ENCODE data around the gene DLGAP4.

Gene DLGAP4

DNA sequence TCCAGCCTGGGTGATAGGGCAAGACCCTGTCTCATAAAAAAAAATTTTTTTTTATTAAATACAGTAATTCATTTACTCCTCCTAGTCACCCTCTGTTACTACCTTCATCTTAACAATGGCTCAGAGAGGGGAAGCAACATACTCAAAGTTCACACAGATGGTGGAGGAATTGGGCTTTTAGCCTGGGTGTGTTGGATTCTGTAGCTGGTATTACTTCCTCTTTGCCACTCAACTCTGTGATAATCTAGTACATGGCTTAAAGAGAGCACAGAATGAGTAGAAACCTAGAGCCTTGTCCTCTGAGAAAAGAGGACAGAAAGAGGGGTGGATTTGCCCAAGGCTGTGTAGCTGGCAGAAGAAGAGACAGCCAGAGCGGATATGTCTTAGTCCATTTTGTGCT is 96.6 kb downstream of the DLGAP4 start:
- no peak for DNase-seq (ENCODE audit: low read depth, low spot score)
- TF ChIP-seq, protein P1, sequence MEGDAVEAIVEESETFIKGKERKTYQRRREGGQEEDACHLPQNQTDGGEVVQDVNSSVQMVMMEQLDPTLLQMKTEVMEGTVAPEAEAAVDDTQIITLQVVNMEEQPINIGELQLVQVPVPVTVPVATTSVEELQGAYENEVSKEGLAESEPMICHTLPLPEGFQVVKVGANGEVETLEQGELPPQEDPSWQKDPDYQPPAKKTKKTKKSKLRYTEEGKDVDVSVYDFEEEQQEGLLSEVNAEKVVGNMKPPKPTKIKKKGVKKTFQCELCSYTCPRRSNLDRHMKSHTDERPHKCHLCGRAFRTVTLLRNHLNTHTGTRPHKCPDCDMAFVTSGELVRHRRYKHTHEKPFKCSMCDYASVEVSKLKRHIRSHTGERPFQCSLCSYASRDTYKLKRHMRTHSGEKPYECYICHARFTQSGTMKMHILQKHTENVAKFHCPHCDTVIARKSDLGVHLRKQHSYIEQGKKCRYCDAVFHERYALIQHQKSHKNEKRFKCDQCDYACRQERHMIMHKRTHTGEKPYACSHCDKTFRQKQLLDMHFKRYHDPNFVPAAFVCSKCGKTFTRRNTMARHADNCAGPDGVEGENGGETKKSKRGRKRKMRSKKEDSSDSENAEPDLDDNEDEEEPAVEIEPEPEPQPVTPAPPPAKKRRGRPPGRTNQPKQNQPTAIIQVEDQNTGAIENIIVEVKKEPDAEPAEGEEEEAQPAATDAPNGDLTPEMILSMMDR (IDR thresholded peaks at IDR 0.05; ENCODE audit: low read depth, low read length) = no peak
- no peak overlapping the region for H3K4me3 ChIP-seq (ENCODE audit: low read depth, low read length)
- in situ Hi-C loops (cut with HindIII; ENCODE audit: low sequenced_read_pairs) = no loop called here

DNA sequence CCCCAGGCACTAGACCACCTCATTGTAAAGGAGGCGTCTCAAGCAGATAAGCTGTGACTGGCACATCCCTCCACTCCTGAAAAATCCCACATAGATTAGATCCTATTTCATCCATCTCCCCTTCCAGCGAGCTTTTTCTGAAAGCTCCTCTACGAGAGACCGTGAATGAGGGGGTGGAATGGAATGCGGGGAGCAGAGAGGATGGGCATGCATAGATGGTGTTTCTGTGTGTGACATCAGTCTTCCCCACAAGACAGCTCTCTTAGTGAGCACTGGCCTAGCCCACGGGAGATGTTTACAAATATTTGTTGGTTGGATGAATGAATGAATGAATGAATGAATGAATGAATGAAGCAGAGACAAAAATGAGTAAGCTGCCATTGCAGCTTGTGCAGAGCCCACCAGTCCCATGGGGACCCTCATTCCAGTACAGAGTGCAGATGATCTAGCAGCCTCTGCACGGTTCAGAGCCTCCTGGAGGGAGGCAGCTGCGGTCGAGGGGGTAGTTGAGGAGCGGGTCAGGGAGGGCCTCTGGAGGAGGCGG is 98.4 kb downstream of the DLGAP4 start:
- DNase-seq (ENCODE audit: low read depth, low spot score) = no peak
- H3K4me3 ChIP-seq (ENCODE audit: low read depth, low read length) = no peak overlapping the region
- TF ChIP-seq, protein P1 (IDR thresholded peaks at IDR 0.05; ENCODE audit: low read depth, low read length) = no peak
- in situ Hi-C loops (cut with HindIII; ENCODE audit: low sequenced_read_pairs) = no loop called here

DNA sequence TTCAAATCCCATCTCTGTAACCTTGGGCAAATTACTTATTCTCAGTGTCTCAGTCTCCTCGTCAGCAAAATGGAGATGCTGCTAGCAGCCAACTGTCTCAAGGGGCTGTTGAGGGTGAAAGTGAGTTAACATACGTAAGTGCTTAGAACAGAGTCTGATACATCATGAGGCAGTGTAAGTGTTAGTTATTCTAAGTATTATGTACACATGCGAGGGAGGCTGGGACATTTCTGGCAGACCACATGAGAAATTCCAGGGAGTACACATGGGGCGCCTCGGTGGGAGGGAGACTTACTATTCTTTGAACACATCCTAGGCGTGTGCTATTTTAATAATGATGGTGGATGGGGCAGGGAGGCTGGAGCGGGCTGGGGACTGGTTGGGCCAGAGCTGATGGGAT is 99.1 kb downstream of the DLGAP4 start:
- no peak overlapping the region for H3K4me3 ChIP-seq (ENCODE audit: low read depth, low read length)
- in situ Hi-C loops (cut with HindIII; ENCODE audit: low sequenced_read_pairs) = no loop called here
- TF ChIP-seq, protein P1 (IDR thresholded peaks at IDR 0.05; ENCODE audit: low read depth, low read length) = no peak
- DNase-seq (ENCODE audit: low read depth, low spot score) = no peak

DNA sequence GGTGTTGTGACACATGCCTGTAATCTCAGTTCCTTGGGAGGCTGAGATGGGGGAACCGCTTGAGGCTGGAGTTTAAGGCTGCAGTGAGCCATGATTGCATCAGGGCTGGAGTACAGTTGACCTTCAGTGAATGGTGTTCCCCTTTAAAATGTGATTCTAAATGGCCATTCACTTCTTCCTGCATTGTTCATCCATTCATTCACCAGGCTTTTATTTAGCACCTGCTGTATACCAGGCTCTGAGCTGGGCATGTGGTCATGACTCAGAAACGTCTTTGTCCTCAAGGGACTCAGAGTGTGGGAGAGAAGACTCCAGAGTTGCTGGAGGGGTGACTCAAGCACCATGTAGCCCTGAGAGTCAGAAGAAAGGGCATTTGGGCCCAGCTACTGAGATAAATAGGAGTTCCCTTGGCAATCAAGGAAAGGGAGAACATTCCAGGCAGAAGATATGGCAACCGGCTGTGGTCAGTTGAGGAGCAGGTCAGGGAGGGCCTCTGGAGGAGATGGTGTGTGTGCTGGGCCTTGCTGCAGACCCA is 101.1 kb downstream of the DLGAP4 start:
- no peak for DNase-seq (ENCODE audit: low read depth, low spot score)
- in situ Hi-C loops (cut with HindIII; ENCODE audit: low sequenced_read_pairs) = no loop called here
- H3K4me3 ChIP-seq (ENCODE audit: low read depth, low read length) = no peak overlapping the region
- TF ChIP-seq, protein P1 (IDR thresholded peaks at IDR 0.05; ENCODE audit: low read depth, low read length) = no peak

DNA sequence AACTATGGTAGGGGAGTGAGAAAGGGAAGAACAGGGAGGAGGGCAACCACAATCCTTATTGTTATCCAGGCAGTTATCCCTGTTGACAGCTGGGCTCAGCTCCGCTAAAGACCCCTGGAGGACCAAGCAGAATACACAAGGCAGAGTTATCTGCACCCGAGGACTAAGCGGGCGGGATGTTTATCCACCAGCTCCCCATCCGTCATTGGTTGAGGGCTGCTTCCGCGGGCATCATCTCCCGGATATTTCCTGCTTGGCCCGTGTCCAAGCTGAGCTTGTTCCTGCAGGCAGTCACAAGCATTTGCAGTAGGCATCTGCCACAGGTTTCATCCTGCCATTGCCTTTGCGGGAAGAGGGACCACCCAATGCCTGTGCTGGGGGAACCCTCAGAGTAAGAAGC is 102.1 kb downstream of the DLGAP4 start:
- H3K4me3 ChIP-seq (ENCODE audit: low read depth, low read length) = no peak overlapping the region
- in situ Hi-C loops (cut with HindIII; ENCODE audit: low sequenced_read_pairs) = no loop called here
- DNase-seq (ENCODE audit: low read depth, low spot score) = no peak
- TF ChIP-seq, protein P1 (IDR thresholded peaks at IDR 0.05; ENCODE audit: low read depth, low read length) = no peak

DNA sequence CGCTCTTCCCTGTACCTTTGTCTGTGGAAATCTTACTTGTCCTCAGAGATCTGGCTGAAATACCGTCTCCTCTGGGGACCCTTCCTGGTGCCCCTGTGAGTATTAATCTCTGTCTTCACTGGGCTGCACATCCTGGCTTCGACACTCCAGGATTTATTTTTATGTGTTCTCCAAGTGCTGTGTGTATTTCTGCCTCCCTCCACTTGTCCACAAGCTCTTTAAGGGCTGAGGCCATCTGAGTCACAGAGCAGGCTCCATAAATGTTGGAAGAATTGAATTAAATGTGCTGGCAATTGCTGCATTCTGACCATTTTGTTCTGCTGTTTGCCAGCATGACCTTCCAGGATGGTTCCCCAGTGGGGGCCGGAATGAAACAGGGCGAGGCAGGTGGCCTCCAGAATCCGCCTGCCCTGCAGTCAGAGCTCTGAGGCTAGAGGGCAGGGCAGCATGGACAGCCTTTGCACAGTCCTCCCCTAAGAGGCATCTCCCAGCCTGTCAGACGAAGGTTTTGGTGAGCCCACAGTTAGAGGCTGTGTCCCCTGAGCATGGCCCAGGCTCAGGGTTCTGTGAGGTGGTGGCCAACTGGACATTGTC is 105.8 kb downstream of the DLGAP4 start:
- TF ChIP-seq, protein P1 (IDR thresholded peaks at IDR 0.05; ENCODE audit: low read depth, low read length) = no peak
- no peak for DNase-seq (ENCODE audit: low read depth, low spot score)
- no peak overlapping the region for H3K4me3 ChIP-seq (ENCODE audit: low read depth, low read length)
- in situ Hi-C loops (cut with HindIII; ENCODE audit: low sequenced_read_pairs) = no loop called here

Measured in astrocyte of the spinal cord (primary cell).